ENCODE data around the gene FAXC.
"Not testable (repeated sequence)": the region's sequence is repeated elsewhere in the genome, so short reads cannot be mapped to it uniquely, and the experiment has no call there.

FAXC gene

GRCh38 chr6:99270030-99270429 lies 79.4 kb downstream of the FAXC start:
- no peak for ATAC-seq
- TF ChIP-seq SNAI2 (CRISPR knock-in tag; IDR thresholded peaks at IDR 0.05): no peak
- TF ChIP-seq TOX (CRISPR knock-in tag; IDR thresholded peaks at IDR 0.05; ENCODE audit: borderline replicate concordance): no peak
- no peak for TF ChIP-seq OSR1 (CRISPR knock-in tag; IDR thresholded peaks at IDR 0.05)
- no peak for TF ChIP-seq ZNF565 (CRISPR knock-in tag; conservative IDR thresholded peaks at IDR 0.05; ENCODE audit: low read depth)
- TF ChIP-seq RARB (CRISPR knock-in tag; IDR thresholded peaks at IDR 0.05): no peak
- TF ChIP-seq ZC3H10 (CRISPR knock-in tag; IDR thresholded peaks at IDR 0.05): no peak
- TF ChIP-seq ZFP30 (CRISPR knock-in tag; IDR thresholded peaks at IDR 0.05): no peak
- TF ChIP-seq ZNF70 (CRISPR knock-in tag; IDR thresholded peaks at IDR 0.05): no peak
- TF ChIP-seq GLIS3 (CRISPR knock-in tag; IDR thresholded peaks at IDR 0.05): no peak
- no peak for TF ChIP-seq CSDC2 (CRISPR knock-in tag; IDR thresholded peaks at IDR 0.05)
- TF ChIP-seq BACH2 (CRISPR knock-in tag; IDR thresholded peaks at IDR 0.05; ENCODE audit: borderline replicate concordance): no peak

GRCh38 chr6:99269207-99269606 lies 80.3 kb downstream of the FAXC start:
- TF ChIP-seq CREB5 (CRISPR knock-in tag; IDR thresholded peaks at IDR 0.05; ENCODE audit: low read depth): no peak
- no peak for TF ChIP-seq ISL1 (CRISPR knock-in tag; IDR thresholded peaks at IDR 0.05)
- TF ChIP-seq CSRNP3 (CRISPR knock-in tag; IDR thresholded peaks at IDR 0.05): no peak
- TF ChIP-seq BACH2 (CRISPR knock-in tag; IDR thresholded peaks at IDR 0.05; ENCODE audit: borderline replicate concordance): no peak
- no peak for TF ChIP-seq SNAI2 (CRISPR knock-in tag; IDR thresholded peaks at IDR 0.05)
- TF ChIP-seq ZFP3 (CRISPR knock-in tag; IDR thresholded peaks at IDR 0.05): no peak
- TF ChIP-seq GLIS3 (CRISPR knock-in tag; IDR thresholded peaks at IDR 0.05): no peak
- no peak for TF ChIP-seq POU6F1 (CRISPR knock-in tag; IDR thresholded peaks at IDR 0.05; ENCODE audit: borderline replicate concordance, low read depth)
- no peak for TF ChIP-seq ZNF8 (CRISPR knock-in tag; IDR thresholded peaks at IDR 0.05)
- TF ChIP-seq PATZ1 (CRISPR knock-in tag; IDR thresholded peaks at IDR 0.05; ENCODE audit: borderline replicate concordance): no peak
- TF ChIP-seq ZNF565 (CRISPR knock-in tag; conservative IDR thresholded peaks at IDR 0.05; ENCODE audit: low read depth): no peak
- no peak for TF ChIP-seq CSDC2 (CRISPR knock-in tag; IDR thresholded peaks at IDR 0.05)
- no peak for TF ChIP-seq ZFP30 (CRISPR knock-in tag; IDR thresholded peaks at IDR 0.05)
- TF ChIP-seq ESRRG (CRISPR knock-in tag; IDR thresholded peaks at IDR 0.05): no peak
- no peak for TF ChIP-seq ARNTL (CRISPR knock-in tag; IDR thresholded peaks at IDR 0.05; ENCODE audit: borderline replicate concordance, low read depth)
- no peak for TF ChIP-seq OSR1 (CRISPR knock-in tag; IDR thresholded peaks at IDR 0.05)
- no peak for TF ChIP-seq ZNF70 (CRISPR knock-in tag; IDR thresholded peaks at IDR 0.05)
- no peak for TF ChIP-seq ZC3H10 (CRISPR knock-in tag; IDR thresholded peaks at IDR 0.05)
- no peak for TF ChIP-seq TSHZ2 (CRISPR knock-in tag; IDR thresholded peaks at IDR 0.05)
- ATAC-seq: no peak

GRCh38 chr6:99266996-99267395 lies 82.5 kb downstream of the FAXC start:
- ATAC-seq: not testable (repeated sequence)

GRCh38 chr6:99265447-99265846 lies 84.0 kb downstream of the FAXC start:
- ATAC-seq: not testable (repeated sequence)

Measured in SK-N-SH treated with all-trans-retinoic acid at 6 μM for 48 hours (cell line).